Kidney glomerular epithelial cell (primary cell): ENCODE data around the gene TIMM13.

Source experiments
- DNase-seq: peaks from one replicate; lab custom pipeline; 2025; lab: John Stamatoyannopoulos, UW

Gene TIMM13

DNA sequence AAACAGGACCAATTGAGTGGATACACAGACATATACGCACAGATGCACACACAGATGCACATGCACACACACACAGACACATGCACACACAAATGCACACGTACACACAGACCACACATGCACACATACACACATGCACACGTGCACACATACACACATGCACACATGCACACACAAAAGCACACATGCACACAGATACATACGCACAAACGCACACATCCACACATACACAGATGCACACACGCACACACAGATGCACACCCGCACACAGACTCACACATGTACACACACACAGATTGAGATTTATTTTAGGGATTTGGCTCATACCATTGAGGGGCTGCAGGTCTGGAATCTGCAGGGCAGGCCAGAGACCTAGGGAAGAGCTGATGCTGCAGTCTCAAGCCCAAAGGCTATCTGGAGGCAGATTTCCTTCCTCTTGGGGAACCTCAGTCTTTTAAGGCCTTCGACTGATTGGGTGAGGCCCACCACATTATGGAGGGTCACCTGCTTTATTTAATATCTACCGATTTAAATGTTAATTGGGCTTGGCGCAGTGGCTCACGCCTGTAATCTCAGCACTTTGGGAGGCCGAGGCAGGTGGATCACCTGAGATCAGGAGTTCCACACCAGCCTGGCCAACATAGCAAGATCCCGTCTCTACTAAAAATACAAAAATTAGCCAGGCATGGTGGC is 44.7 kb downstream of the TIMM13 start:
- no peak for DNase-seq

DNA sequence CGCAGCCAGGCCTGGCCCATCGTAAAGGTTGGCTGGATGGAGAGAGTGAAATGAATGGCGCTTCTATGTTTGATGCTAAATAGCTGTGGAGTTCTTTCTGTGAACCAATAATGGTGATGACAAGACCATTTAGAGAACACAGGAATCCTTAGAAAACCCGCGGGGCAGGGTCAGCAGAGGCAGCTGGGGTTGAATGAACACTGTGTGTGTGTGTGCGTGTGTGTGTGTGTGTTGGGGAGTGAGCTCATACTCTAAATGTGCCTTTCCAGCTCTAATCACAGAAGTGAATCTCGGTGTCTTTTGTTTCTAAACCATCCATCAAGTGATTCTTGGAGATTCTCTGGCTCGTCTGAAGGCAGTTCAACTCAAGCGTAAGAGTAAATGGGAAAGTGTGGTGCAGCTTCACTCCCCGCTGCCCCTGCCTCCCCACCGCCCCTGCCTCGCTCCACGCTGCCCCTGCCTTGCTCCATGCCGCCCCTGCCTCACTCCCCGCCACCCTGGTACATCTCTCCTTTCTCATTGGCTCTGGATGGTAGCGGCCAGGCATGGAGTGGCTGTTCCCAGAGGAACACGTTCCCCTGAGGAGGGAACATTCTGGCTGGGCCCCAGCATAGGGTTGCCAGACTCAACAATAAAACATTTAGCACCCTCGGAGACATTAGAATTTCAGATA is 46.1 kb downstream of the TIMM13 start:
- DNase-seq = no peak

DNA sequence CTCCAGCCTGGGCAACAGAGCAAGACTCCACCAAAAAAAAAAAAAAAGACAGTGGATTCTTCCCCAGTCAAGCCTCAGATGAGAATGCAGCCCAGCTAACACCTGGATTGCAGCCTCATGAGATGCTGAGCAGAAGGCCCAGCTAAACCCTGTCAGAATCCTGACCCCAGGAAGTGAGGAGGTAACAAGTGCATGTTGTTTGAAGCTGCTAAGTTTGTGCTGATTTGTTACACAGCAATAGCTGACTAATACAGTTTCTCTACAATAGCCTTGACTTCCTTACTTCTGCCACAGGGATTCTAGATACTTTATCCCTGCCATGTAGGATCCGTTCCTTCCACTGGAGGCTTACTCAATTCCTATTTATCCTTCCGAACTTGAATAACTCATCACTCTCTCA is 46.8 kb downstream of the TIMM13 start:
- DNase-seq = no peak

DNA sequence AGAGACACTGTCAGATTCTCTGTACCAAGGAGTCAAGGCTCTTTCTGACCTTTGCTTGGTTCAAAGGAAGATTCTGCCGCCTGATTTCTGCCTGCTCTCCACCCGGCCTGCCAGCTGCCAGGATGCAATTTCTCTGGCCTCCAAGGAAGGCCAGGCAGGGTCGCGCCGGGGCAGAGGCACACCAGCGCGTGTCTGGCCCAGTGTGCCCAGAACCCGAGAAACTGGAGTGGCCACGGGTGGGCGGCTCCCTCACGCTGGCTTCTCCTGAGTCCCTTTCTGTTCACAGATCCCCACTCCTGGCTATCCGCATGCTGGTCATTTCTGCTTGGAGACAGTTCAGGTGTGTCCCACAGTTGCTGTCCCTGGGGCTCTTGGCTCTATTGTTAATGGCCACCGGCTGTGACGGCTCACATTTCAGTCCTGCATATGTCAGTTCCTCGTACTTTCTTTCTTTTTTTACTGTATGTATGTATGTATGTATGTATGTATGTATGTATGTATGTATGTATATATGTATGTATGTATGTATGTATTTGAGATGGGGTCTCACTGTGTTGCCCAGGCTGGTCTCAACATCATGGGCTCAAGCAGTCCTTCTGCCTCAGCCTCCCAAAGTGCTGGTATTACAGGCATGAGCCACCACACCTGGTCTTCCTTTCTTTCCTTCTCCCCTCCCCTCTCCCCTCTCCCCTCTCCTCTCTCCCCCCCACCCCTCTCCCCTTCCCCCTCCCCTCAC is 50.4 kb downstream of the TIMM13 start:
- no peak for DNase-seq
